ENCODE data around the gene SOHLH1. TPM values are rescaled to one million over a fixed set of nuclear protein-coding genes. Genes with fewer than 3 reads are reported as not detected.

Gene SOHLH1
- total and polyA plus RNA-seq, 2 experiments from 2014 or later = not detected

- H3K79me2 ChIP-seq = no peaks in the 10 kb centered on the region
These were observed 33.5 kb downstream of the SOHLH1 start for GRCh38 chr9:135665795-135666189.

GRCh38 chr9:135664801-135665794, 34.2 kb downstream of the SOHLH1 start:
- no peak for TF ChIP-seq EZH2phosphoT487 (IDR thresholded peaks at IDR 0.05; ENCODE audit: low read depth, severe bottlenecking, unreplicated experiment)
- TF ChIP-seq EZH2 (IDR thresholded peaks at IDR 0.05; ENCODE audit: borderline replicate concordance) = no peak
- TF ChIP-seq CTCF (IDR thresholded peaks at IDR 0.05; ENCODE audit: poor library complexity) = no peak
- 91% methylated on average over 32 of the region's 32 CpGs for WGBS (ENCODE audit: low lambda C conversion rate, missing lambda C conversion rate)
- no peak overlapping the region for H3K4me2 ChIP-seq
- no peak overlapping the region for H2AFZ ChIP-seq
- H3K79me2 ChIP-seq = no peaks in the 10 kb centered on the region
- H3K9me2 ChIP-seq (replicated peaks; ENCODE audit: insufficient read depth) = no peaks in the 10 kb centered on the region
- no peaks in the 10 kb centered on the region for H3K36me3 ChIP-seq (replicated peaks; ENCODE audit: insufficient read depth, low read depth)
- H3K4me3 ChIP-seq = no peak overlapping the region
- no peak for DNase-seq (ENCODE audit: low spot score)
- no peaks in the 10 kb centered on the region for H3K9me3 ChIP-seq (ENCODE audit: low read depth)
- no peaks in the 10 kb centered on the region for H3K27me3 ChIP-seq
- H4K20me1 ChIP-seq (ENCODE audit: insufficient read depth, poor library complexity, severe bottlenecking) = no peaks in the 10 kb centered on the region
- H3K4me1 ChIP-seq (ENCODE audit: insufficient read depth) = no peaks in the 10 kb centered on the region
- no peak overlapping the region for H3K27ac ChIP-seq

More at GRCh38 chr9:135665795-135666189, 33.5 kb downstream of the SOHLH1 start:
- Histone ChIP-seq H2AFZ (no peak overlapping the region), H3K9me3 (ENCODE audit: low read depth) (no peaks in the 10 kb centered on the region), H3K4me1 (ENCODE audit: insufficient read depth) (no peaks in the 10 kb centered on the region), H3K9me2 (replicated peaks; ENCODE audit: insufficient read depth) (no peaks in the 10 kb centered on the region), H3K27ac (no peak overlapping the region), H4K20me1 (ENCODE audit: insufficient read depth, poor library complexity, severe bottlenecking) (no peaks in the 10 kb centered on the region), H3K4me2 (no peak overlapping the region), H3K36me3 (replicated peaks; ENCODE audit: insufficient read depth, low read depth) (no peaks in the 10 kb centered on the region), H3K27me3 (no peaks in the 10 kb centered on the region), H3K4me3 (no peak overlapping the region)
- no peak for DNase-seq (ENCODE audit: low spot score)
- 86% methylated on average over 12 of the region's 12 CpGs for whole genome bisulfite sequencing (ENCODE audit: low lambda C conversion rate, missing lambda C conversion rate)
- TF ChIP-seq CTCF (IDR thresholded peaks at IDR 0.05; ENCODE audit: poor library complexity) (no peak), EZH2 (IDR thresholded peaks at IDR 0.05; ENCODE audit: borderline replicate concordance) (no peak), EZH2phosphoT487 (IDR thresholded peaks at IDR 0.05; ENCODE audit: low read depth, severe bottlenecking, unreplicated experiment) (no peak)

- H3K9me3 ChIP-seq (ENCODE audit: low read depth) = no peaks in the 10 kb centered on the region
- H3K27me3 ChIP-seq = no peaks in the 10 kb centered on the region
- 88% methylated on average over 10 of the region's 10 CpGs for WGBS (ENCODE audit: low lambda C conversion rate, missing lambda C conversion rate)
- no peak for DNase-seq (ENCODE audit: low spot score)
- H3K27ac ChIP-seq = no peak overlapping the region
- no peak overlapping the region for H3K4me3 ChIP-seq
- TF ChIP-seq CTCF (IDR thresholded peaks at IDR 0.05; ENCODE audit: poor library complexity) = no peak
- no peak for TF ChIP-seq EZH2 (IDR thresholded peaks at IDR 0.05; ENCODE audit: borderline replicate concordance)
- no peaks in the 10 kb centered on the region for H3K79me2 ChIP-seq
- H3K4me2 ChIP-seq = no peak overlapping the region
- no peaks in the 10 kb centered on the region for H3K4me1 ChIP-seq (ENCODE audit: insufficient read depth)
- H3K9me2 ChIP-seq (replicated peaks; ENCODE audit: insufficient read depth) = no peaks in the 10 kb centered on the region
- no peaks in the 10 kb centered on the region for H4K20me1 ChIP-seq (ENCODE audit: insufficient read depth, poor library complexity, severe bottlenecking)
- no peaks in the 10 kb centered on the region for H3K36me3 ChIP-seq (replicated peaks; ENCODE audit: insufficient read depth, low read depth)
- no peak overlapping the region for H2AFZ ChIP-seq
These were observed 35.0 kb downstream of the SOHLH1 start for GRCh38 chr9:135664266-135664665.

Measured in hepatocyte (in vitro differentiated cells).